Memory B cell (primary cell): ENCODE measurements around the gene FBXO30.
A peak's percentile ranks its signal among the peaks of the same experiment; 100 is the strongest.

ENCODE experiments used
- ATAC-seq: fragments of 150-1000 bp; cut with Tn5 transposase; 2 replicates; pipeline ENCODE4 v1.10.0; 2021; ENCODE audit warnings: low read depth, mild to moderate bottlenecking, moderate library complexity
- DNase-seq, 2 donors: peaks; one replicate each; pipeline ENCODE4 v3.0.0; 2022; ENCODE audit warnings: low spot score in 2 of 2
- H3K27ac Mint-ChIP-seq: one replicate; pipeline ENCODE4 v1.8.0; 2022; ENCODE audit warnings: mild to moderate bottlenecking, moderate library complexity, mixed read lengths
- H3K27me3 Mint-ChIP-seq: one replicate; pipeline ENCODE4 v1.8.0; 2022; ENCODE audit warnings: mixed read lengths
- H3K36me3 Mint-ChIP-seq: one replicate; pipeline ENCODE4 v1.8.0; 2022; ENCODE audit warnings: mild to moderate bottlenecking, mixed read lengths
- H3K4me1 Mint-ChIP-seq: one replicate; pipeline ENCODE4 v1.8.0; 2022; ENCODE audit warnings: mixed read lengths
- H3K4me3 Mint-ChIP-seq: one replicate; pipeline ENCODE4 v1.8.0; 2022; ENCODE audit warnings: mild to moderate bottlenecking, moderate library complexity, mixed read lengths
- H3K9me3 Mint-ChIP-seq: one replicate; pipeline ENCODE4 v1.8.0; 2022; ENCODE audit warnings: mixed read lengths

Gene FBXO30

DNA sequence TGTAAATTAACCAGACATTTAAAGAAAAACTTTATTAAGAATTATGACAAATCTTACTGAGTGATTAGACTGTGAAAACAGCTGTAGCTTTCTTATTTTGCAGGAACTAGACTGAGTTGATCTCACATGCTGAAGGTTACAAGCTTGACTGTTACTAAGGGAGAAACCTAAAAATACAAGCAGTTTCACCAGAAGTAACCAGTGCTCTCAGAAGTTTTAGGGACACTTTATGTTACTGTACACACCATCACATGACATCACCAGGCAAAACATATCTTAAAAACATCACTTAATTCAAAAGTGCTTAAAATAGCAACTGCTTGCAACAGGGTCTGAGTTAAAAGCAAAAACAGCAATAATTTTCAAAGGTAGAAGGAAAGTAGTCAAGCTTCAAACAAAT is 5.4 kb downstream of the FBXO30 start:
- Mint-ChIP-seq H3K27me3 (no peaks in the 10 kb centered on the region), H3K36me3 (peaks cover 9% of the 10 kb centered on the region), H3K9me3 (no peaks in the 10 kb centered on the region), H3K4me1 (peaks cover 30% of the 10 kb centered on the region), H3K27ac (peak overlapping the region; percentile 40), H3K4me3 (no peak overlapping the region)
- DNase-seq (no peak), ATAC-seq (no peak)

DNA sequence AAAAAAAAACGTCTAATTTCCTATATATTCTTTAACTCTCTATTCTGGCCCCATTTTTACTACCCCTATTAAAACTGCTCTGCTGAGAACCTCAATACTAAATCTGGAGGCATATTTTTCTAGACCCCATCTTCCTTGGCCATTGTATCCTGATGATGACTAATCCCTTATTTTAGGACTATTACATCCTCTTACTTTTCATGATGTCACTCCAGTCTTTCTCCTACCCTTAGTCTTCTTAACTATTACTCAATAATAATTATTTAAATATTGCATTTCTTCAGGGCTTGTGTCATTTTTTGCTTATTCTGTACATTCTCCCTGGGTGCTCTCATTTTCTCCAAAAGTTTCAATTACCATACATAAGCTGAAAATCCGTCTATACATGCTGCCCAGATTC is 6.4 kb downstream of the FBXO30 start:
- H3K36me3 Mint-ChIP-seq: peaks cover 13% of the 10 kb centered on the region
- no peak overlapping the region for H3K4me3 Mint-ChIP-seq
- H3K27ac Mint-ChIP-seq: no peak overlapping the region
- DNase-seq (no peak), ATAC-seq (no peak)
- H3K9me3 Mint-ChIP-seq: no peaks in the 10 kb centered on the region
- no peaks in the 10 kb centered on the region for H3K27me3 Mint-ChIP-seq
- H3K4me1 Mint-ChIP-seq: peaks cover 28% of the 10 kb centered on the region

DNA sequence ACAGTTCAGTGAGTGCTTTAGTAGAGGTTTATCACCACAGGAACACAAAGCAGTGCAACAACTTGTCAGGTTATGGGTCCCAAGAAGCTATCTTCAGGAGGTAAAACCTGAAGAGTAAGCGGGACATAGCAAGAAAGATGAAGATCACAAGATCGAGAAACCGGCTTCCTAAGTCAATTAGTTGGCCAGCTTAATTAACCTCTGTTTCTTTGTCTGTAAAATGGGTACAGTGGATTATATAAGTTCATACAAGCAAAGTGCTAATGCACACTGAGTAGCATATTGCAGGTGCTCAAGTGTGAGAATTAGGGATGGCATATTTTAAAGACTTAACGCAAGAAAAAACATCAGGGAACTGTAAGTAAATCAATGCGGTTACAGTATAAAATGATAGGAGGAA is 12.5 kb downstream of the FBXO30 start:
- no peak overlapping the region for H3K27ac Mint-ChIP-seq
- H3K36me3 Mint-ChIP-seq: peaks cover 26% of the 10 kb centered on the region
- DNase-seq (no peak), ATAC-seq (no peak)
- H3K4me1 Mint-ChIP-seq: peaks cover 10% of the 10 kb centered on the region
- H3K9me3 Mint-ChIP-seq: no peaks in the 10 kb centered on the region
- no peak overlapping the region for H3K4me3 Mint-ChIP-seq
- no peaks in the 10 kb centered on the region for H3K27me3 Mint-ChIP-seq

DNA sequence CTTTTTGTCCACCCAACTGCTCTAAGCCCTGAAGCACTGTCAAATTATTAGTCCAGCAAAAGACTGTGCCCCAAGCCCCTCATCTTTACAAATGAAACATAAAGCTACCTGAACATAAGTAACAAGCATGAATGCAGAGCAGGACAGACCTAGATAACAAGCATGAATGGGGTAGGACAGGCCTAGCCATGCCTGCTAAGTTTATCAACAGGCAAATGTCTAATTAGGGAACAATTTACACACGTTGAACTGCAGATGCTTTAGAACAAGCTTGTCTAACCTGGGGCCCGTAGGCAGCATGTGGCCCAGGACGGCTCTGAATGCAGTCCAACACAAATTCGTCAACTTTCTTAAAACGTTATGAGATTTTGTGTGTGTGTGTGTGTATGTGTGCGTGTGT is 13.6 kb downstream of the FBXO30 start:
- Mint-ChIP-seq H3K27ac (no peak overlapping the region), H3K9me3 (no peaks in the 10 kb centered on the region), H3K4me1 (peaks cover 10% of the 10 kb centered on the region), H3K27me3 (no peaks in the 10 kb centered on the region), H3K36me3 (peaks cover 28% of the 10 kb centered on the region), H3K4me3 (no peak overlapping the region)
- ATAC-seq: no peak
- DNase-seq: no peak

DNA sequence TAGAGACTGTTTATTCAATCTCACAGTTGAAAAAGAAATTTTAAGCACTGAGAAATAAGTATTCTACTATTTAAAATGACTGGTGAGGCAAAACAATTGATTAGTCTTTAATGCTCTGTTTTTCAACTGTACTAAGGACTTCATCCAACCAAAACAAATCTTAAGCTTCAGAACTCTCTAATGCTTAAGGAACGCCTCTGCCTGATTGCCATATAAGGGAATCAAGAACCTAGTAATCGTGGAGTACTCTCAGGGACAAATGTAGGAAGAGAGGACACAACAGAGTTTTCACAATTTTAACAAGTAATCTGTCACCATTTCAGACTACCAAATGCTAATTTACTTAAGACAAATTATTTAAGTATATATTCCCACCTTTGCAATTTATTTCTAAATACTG is 16.1 kb downstream of the FBXO30 start:
- ATAC-seq (no peak), DNase-seq (no peak)
- no peak overlapping the region for H3K27ac Mint-ChIP-seq
- H3K4me1 Mint-ChIP-seq: peaks cover 7% of the 10 kb centered on the region
- H3K36me3 Mint-ChIP-seq: peaks cover 15% of the 10 kb centered on the region
- H3K9me3 Mint-ChIP-seq: no peaks in the 10 kb centered on the region
- H3K4me3 Mint-ChIP-seq: no peak overlapping the region
- no peaks in the 10 kb centered on the region for H3K27me3 Mint-ChIP-seq

DNA sequence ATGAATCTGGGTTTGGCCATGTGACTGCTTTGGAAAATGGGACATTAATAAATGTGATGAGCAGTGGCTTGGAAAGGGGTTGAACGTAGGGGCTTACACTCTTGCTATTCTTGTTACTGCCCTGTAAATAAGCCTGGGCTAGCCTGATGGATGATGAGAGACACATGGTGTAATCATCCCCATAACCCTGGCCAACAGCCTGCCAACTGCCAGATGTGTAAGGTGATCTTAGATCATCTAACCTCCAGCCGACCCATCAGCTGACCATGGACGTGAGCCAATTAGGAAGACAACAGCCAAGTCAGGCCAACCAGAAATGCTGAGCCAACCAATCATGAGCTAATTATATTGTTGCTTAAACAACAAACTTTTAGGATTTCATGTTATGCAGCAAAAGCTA is 25.2 kb downstream of the FBXO30 start:
- no peak overlapping the region for H3K27ac Mint-ChIP-seq
- no peak overlapping the region for H3K4me3 Mint-ChIP-seq
- peaks cover 27% of the 10 kb centered on the region for H3K36me3 Mint-ChIP-seq
- ATAC-seq (no peak), DNase-seq (no peak)
- H3K27me3 Mint-ChIP-seq: no peaks in the 10 kb centered on the region
- H3K9me3 Mint-ChIP-seq: peaks cover 14% of the 10 kb centered on the region
- H3K4me1 Mint-ChIP-seq: no peaks in the 10 kb centered on the region

DNA sequence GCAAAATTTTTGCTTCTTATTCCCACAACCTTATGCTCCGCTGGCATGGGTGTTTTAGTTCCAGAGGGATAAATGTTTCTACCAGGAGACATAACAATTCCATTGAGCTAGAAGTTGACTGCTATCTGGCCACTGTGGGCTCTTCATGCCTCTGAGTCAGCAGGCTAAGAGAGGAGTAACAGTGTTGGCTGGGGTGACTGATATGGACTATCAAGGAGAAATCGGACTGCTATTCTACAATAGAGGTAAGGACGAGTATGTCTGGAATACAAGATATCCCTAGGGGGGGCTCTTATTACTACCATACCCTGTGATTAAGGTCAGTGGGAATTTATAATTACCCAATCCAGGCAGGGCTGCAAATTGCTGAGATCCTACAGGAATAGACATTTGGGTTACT is 26.9 kb downstream of the FBXO30 start:
- peaks cover 14% of the 10 kb centered on the region for H3K9me3 Mint-ChIP-seq
- H3K4me3 Mint-ChIP-seq: no peak overlapping the region
- H3K27ac Mint-ChIP-seq: no peak overlapping the region
- H3K4me1 Mint-ChIP-seq: no peaks in the 10 kb centered on the region
- ATAC-seq (no peak), DNase-seq (no peak)
- peaks cover 27% of the 10 kb centered on the region for H3K36me3 Mint-ChIP-seq
- H3K27me3 Mint-ChIP-seq: no peaks in the 10 kb centered on the region

DNA sequence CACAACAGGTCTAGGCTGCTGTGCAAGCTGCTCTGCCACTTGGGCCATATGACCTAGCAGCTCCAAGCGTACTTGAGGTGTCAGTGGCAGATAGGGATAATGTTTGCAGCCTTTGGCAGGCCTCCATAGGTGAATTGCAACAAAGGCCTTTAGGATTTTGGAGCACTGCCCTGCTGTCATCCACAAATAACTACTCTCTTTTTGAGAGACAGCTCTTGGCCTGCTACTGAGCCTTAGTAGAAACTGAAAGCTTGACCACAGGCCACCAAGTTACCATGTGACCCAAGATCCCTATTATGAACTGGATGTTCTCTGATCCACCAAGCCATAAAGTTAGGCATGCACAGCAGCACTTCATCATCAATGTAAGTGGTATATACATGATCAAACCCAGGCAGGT is 29.9 kb downstream of the FBXO30 start:
- no peaks in the 10 kb centered on the region for H3K27me3 Mint-ChIP-seq
- no peak overlapping the region for H3K27ac Mint-ChIP-seq
- peaks cover 2% of the 10 kb centered on the region for H3K9me3 Mint-ChIP-seq
- no peak for DNase-seq
- H3K4me1 Mint-ChIP-seq: no peaks in the 10 kb centered on the region
- H3K4me3 Mint-ChIP-seq: no peak overlapping the region
- no peak for ATAC-seq
- H3K36me3 Mint-ChIP-seq: peaks cover 15% of the 10 kb centered on the region

DNA sequence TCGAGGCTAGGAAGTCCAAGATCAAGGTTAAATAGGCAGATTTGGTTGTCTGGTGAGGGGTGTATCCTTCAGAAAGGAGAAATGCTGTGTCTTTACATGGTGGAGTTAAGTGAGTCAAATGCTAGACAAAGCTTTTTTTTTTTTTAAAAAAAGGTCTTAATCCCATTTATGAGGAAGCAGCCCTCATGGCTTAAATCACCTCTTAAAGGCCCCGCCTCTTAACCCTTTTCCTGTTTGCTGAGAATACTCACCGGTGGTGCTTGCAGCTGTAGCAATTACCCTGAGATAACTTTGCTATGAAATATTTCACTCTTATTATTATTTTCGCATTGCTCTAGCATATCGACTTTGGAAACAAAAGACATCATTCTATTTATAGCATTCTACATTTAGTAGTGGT is 30.8 kb downstream of the FBXO30 start:
- Mint-ChIP-seq H3K9me3 (peaks cover 2% of the 10 kb centered on the region), H3K27ac (no peak overlapping the region), H3K27me3 (no peaks in the 10 kb centered on the region), H3K4me3 (no peak overlapping the region), H3K36me3 (peaks cover 13% of the 10 kb centered on the region), H3K4me1 (no peaks in the 10 kb centered on the region)
- DNase-seq (no peak), ATAC-seq (no peak)

DNA sequence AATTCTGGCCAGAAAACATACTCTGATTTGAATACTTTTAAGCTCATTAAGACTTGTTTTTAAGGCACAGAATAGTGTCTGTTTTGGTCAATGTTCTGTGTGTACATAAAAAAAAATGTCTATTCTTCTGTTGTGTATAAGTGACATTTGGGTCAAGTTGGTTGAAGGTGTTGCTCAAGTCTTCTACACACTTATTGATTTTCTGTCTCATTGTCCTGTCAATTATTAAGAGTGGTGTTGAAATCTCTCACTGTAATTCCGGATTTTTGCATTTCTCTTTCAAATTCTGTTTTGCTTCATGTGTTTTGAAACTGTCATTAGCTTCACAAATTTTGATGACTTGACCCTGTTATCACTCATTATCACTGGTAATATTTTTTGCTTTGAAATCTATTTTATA is 41.7 kb downstream of the FBXO30 start:
- Mint-ChIP-seq H3K36me3 (peaks cover 3% of the 10 kb centered on the region), H3K4me3 (no peak overlapping the region), H3K27ac (no peak overlapping the region), H3K4me1 (no peaks in the 10 kb centered on the region), H3K9me3 (peaks cover 3% of the 10 kb centered on the region), H3K27me3 (no peaks in the 10 kb centered on the region)
- ATAC-seq: no peak
- DNase-seq: no peak

DNA sequence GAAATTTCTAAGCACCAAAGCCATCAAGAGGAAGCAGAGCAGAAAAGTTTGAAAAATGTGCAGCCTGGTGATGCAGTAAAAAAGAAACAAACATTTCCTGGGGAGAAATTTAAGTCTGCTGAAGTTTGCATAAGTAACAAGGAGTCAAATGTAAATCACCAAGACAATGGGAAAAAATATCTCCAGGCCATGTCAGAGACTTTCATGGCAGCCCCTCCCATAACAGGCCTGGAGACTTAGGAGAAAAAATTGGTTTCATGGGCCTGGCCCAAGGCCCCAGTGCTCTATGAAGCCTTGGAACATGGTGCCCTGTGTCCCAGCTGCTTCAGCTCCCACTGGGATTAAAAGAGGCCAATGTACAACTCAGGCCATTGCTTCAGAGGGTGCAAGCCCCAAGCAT is 49.1 kb downstream of the FBXO30 start:
- ATAC-seq (no peak), DNase-seq (no peak)
- H3K36me3 Mint-ChIP-seq: peaks cover 3% of the 10 kb centered on the region
- peaks cover 4% of the 10 kb centered on the region for H3K9me3 Mint-ChIP-seq
- no peaks in the 10 kb centered on the region for H3K27me3 Mint-ChIP-seq
- H3K27ac Mint-ChIP-seq: no peak overlapping the region
- H3K4me3 Mint-ChIP-seq: no peak overlapping the region
- H3K4me1 Mint-ChIP-seq: peaks cover 2% of the 10 kb centered on the region

DNA sequence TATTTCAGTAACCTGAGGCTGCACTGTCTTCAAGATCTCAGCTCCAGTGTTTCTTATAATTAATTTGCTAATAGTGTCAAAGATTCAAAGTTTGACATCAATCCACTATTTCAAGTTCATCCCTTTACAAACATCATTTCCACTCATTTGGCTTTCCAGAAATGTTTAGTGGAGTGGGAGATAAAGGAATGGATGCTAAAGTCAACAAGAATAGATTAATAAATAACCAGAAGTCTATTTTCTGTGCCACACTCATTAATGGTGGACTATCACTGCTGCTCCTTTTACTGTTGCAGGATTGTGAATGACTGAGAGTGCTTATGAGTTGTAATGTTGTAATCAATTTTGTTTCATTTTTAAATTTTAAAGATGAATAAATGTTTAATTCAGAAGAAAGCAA is 50.9 kb downstream of the FBXO30 start:
- peaks cover 2% of the 10 kb centered on the region for H3K4me1 Mint-ChIP-seq
- no peak for DNase-seq

DNA sequence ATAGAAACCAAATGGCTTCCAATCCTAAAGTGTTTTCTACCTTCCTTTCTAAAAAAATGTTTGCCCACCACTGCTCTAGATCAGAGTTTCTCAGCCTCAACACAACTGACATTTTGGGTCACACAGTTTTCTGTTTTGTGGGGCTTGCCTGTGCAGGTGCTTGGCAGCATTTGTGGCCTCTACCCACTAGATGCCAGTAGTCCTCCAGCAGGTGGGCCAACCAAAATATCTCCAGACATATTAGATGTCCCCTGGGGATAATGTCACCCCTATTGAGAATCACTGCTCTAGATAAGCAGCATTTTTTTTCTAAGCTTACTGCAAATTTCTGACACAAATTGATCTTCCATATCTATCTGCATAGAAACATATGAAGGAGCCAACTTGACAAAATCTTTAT is 53.0 kb downstream of the FBXO30 start:
- peak; percentile 68 for ATAC-seq
- H3K36me3 Mint-ChIP-seq: no peaks in the 10 kb centered on the region
- no peak overlapping the region for H3K27ac Mint-ChIP-seq
- peaks cover 2% of the 10 kb centered on the region for H3K4me1 Mint-ChIP-seq
- peaks cover 3% of the 10 kb centered on the region for H3K9me3 Mint-ChIP-seq
- no peak overlapping the region for H3K4me3 Mint-ChIP-seq
- DNase-seq: no peak
- no peaks in the 10 kb centered on the region for H3K27me3 Mint-ChIP-seq

More for the DNA sequence above, 50.9 kb downstream of the FBXO30 start:
- Mint-ChIP-seq H3K27me3 (no peaks in the 10 kb centered on the region), H3K9me3 (peaks cover 3% of the 10 kb centered on the region), H3K27ac (no peak overlapping the region), H3K36me3 (no peaks in the 10 kb centered on the region), H3K4me3 (no peak overlapping the region)
- no peak for ATAC-seq

DNA sequence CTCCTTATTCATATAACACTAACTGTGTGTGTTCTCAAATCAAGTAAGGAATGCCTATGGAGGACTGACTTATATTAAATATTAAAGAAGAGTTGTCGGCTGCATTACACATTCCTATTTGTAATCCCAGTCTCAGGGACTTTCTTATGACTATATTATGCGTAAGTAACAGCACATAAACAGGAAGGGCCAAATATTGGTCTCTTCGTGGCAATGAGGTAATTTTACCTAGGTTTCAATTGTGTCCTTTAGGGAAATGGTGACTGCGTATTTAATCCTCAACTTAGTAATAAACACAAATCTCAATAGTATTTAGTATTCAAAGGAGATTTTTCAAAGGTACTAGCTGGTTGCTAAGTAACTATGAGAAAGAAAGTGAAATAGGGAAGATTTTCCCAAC is 56.5 kb downstream of the FBXO30 start:
- ATAC-seq: no peak
- Mint-ChIP-seq H3K4me1 (peaks cover 2% of the 10 kb centered on the region), H3K27me3 (peaks cover 2% of the 10 kb centered on the region), H3K36me3 (no peaks in the 10 kb centered on the region), H3K4me3 (no peak overlapping the region), H3K27ac (no peak overlapping the region), H3K9me3 (no peaks in the 10 kb centered on the region)
- DNase-seq: no peak

DNA sequence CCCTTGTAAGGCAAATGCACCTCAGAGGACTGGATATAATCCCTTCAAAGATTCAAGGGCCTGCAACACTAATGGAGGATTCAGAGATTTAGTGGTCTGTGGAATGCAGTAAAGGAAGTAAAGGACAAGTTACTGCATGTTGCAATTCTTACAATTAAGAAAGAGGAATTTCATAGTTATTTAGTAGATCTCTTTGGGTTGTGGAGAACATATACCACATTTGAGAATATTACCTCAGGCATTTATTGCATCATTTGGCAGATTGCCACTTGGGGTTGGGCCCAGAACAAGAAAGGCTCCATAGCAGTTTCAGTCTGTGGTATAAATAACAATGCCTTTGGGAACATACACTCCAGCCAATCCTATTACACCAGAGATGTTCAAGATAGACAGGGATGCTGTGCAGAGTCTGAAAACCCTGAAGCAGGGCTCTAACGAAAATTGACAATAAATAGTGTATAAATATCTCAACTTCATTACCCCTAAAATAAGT is 58.4 kb downstream of the FBXO30 start:
- Mint-ChIP-seq H3K36me3 (no peaks in the 10 kb centered on the region), H3K9me3 (no peaks in the 10 kb centered on the region), H3K4me3 (no peak overlapping the region), H3K27me3 (peaks cover 2% of the 10 kb centered on the region), H3K4me1 (no peaks in the 10 kb centered on the region), H3K27ac (no peak overlapping the region)
- ATAC-seq (no peak), DNase-seq (no peak)
